Adipose tissue (tissue), 3 donors: ENCODE results near the gene RELT. TPM values are rescaled to one million over a fixed set of nuclear protein-coding genes. Genes with fewer than 3 reads are reported as not detected.

Source experiments
- polyA plus RNA-seq, 3 donors: library from polyadenylated mRNA; stranded (reverse); fragments of 200-250 nt; gene quantifications; one replicate each; pipeline ENCODE4 v1.2.3, GENCODE V29; 2013
- donor health status: healthy with polysubstance abuse.
- donor health status: Bipolar disorder and iron deficiency.
- donor health status: healthy.

The RELT gene
- polyA plus RNA-seq, 3 donors = 0.74 to 9.7 (median 2.1) TPM

Other genes starting within 250 kb of the RELT start
- 10 to 100 TPM in 2 of 3 donors, 1 to 10 TPM in 1; 4.9 to 17.8 (median 16.3) TPM for gene FCHSD2, start 234.1 kb upstream of the RELT start, polyA plus RNA-seq
- 1 to 10 TPM in 1 of 3 donors, under 1 TPM in 1, not detected in 1; 0.40 to 1.0 TPM for gene P2RY2, start 158.1 kb upstream of the RELT start, polyA plus RNA-seq
- gene P2RY6, start 104.1 kb upstream of the RELT start, polyA plus RNA-seq = 1 to 10 TPM in 2 of 3 donors, under 1 TPM in 1; 0.63 to 3.3 (median 2.1) TPM
- 10 to 100 TPM; 11.1 to 35.5 (median 31.2) TPM for gene ARHGEF17, start 68.1 kb upstream of the RELT start, polyA plus RNA-seq
- gene FAM168A, start 221.7 kb downstream of the RELT start, polyA plus RNA-seq = 10 to 100 TPM in 2 of 3 donors, 1 to 10 TPM in 1; 6.8 to 11.1 (median 10.0) TPM